GM18526 (cell line): ENCODE measurements around the gene COL6A2.

ENCODE experiments used
- POLR2A ChIP-seq: IDR thresholded peaks from 3 replicates; pipeline ENCODE4 v1.6.1; 2011; ENCODE audit not compliant: insufficient read length; ENCODE audit errors: extremely low read depth

The COL6A2 gene

GRCh38 chr21:46057710-46058241 lies 40.1 kb upstream of the COL6A2 start:
- TF ChIP-seq POLR2A: no peak

- TF ChIP-seq POLR2A: no peak
Measured at GRCh38 chr21:46058431-46059145, 39.3 kb upstream of the COL6A2 start.

- no peak for TF ChIP-seq POLR2A
Measured at GRCh38 chr21:46059195-46059594, 38.7 kb upstream of the COL6A2 start.

GRCh38 chr21:46060596-46061061 lies 37.3 kb upstream of the COL6A2 start:
- TF ChIP-seq POLR2A: no peak

GRCh38 chr21:46061063-46061462 lies 36.8 kb upstream of the COL6A2 start:
- no peak for TF ChIP-seq POLR2A

- TF ChIP-seq POLR2A: no peak
Measured at GRCh38 chr21:46061518-46061917, 36.4 kb upstream of the COL6A2 start.

GRCh38 chr21:46061950-46062349 lies 36.0 kb upstream of the COL6A2 start:
- no peak for TF ChIP-seq POLR2A

GRCh38 chr21:46062471-46063211 lies 35.3 kb upstream of the COL6A2 start:
- TF ChIP-seq POLR2A: no peak

GRCh38 chr21:46063227-46063626 lies 34.7 kb upstream of the COL6A2 start:
- TF ChIP-seq POLR2A: no peak

GRCh38 chr21:46063734-46064680 lies 33.9 kb upstream of the COL6A2 start:
- TF ChIP-seq POLR2A: no peak

GRCh38 chr21:46064870-46065214 lies 33.1 kb upstream of the COL6A2 start:
- no peak for TF ChIP-seq POLR2A

GRCh38 chr21:46065215-46065913 lies 32.5 kb upstream of the COL6A2 start:
- no peak for TF ChIP-seq POLR2A

- no peak for TF ChIP-seq POLR2A
Measured at GRCh38 chr21:46065914-46066551, 31.9 kb upstream of the COL6A2 start.
